OCI-LY3 (cell line): ENCODE measurements around the gene LRPPRC.

Experiments used
- H2AFZ ChIP-seq: fragments of 200-600, 300-600 bp; shearing (Covaris generic); 2 replicates; pipeline ENCODE4 v1.6.0; 2014; ENCODE audit warnings: antibody characterized with exemption, low read depth, low read length
- H3K27ac ChIP-seq: fragments of 200-600, 300-600 bp; sonication (generic); 2 replicates; pipeline ENCODE4 v1.5.1; 2014; ENCODE audit warnings: mild to moderate bottlenecking, low read length, moderate library complexity, mixed read lengths
- H3K27me3 ChIP-seq: fragments of 200-600, 300-600 bp; sonication (generic); 2 replicates; pipeline ENCODE4 v1.6.1; 2014; ENCODE audit warnings: low read depth, low read length, mixed read lengths
- H3K36me3 ChIP-seq: fragments of 200-600, 300-600 bp; sonication (generic); replicated peaks from 2 replicates; pipeline ENCODE3; 2014; ENCODE audit warnings: low read depth, low read length, mixed read lengths
- H3K4me1 ChIP-seq: fragments of 300-600, 200-600 bp; sonication (generic); 2 replicates; pipeline ENCODE4 v1.6.1; 2014; ENCODE audit warnings: low read length, mixed read lengths
- H3K4me2 ChIP-seq: fragments of 200-600, 300-600 bp; sonication (generic); 2 replicates; pipeline ENCODE4 v1.6.1; 2014; ENCODE audit warnings: low read length, mixed read lengths
- H3K4me3 ChIP-seq: fragments of 300-600, 200-600 bp; sonication (generic); 2 replicates; pipeline ENCODE4 v1.5.1; 2014; ENCODE audit warnings: antibody characterized with exemption, mild to moderate bottlenecking, low read length, moderate library complexity
- H3K79me2 ChIP-seq: fragments of 300-600, 200-600 bp; shearing (Covaris generic); 2 replicates; pipeline ENCODE4 v1.6.1; 2014; ENCODE audit warnings: mild to moderate bottlenecking, low read length, mixed read lengths
- H3K9ac ChIP-seq: fragments of 300-600, 200-600 bp; shearing (Covaris generic); 2 replicates; pipeline ENCODE4 v1.6.0; 2014; ENCODE audit warnings: mild to moderate bottlenecking, low read length, moderate library complexity
- H3K9me3 ChIP-seq: fragments of 200-600, 300-600 bp; shearing (Covaris generic); 2 replicates; pipeline ENCODE4 v1.6.1; 2014; ENCODE audit warnings: low read length, mixed read lengths; ENCODE audit not compliant: insufficient read depth
- H4K20me1 ChIP-seq: fragments of 200-600, 300-600 bp; sonication (generic); 2 replicates; pipeline ENCODE4 v1.6.1; 2016; ENCODE audit warnings: low read length, mixed read lengths; ENCODE audit not compliant: insufficient read depth
- CTCF ChIP-seq: fragments of 200-600, 300-600 bp; sonication (generic); IDR thresholded peaks from 2 replicates; pipeline ENCODE4 v1.5.1; 2014; ENCODE audit warnings: antibody characterized with exemption, low read length, low read depth
- EZH2phosphoT487 ChIP-seq: fragments of 200-600 bp; shearing (Covaris generic); IDR thresholded peaks from 2 replicates; pipeline ENCODE4 v1.6.1; 2018; ENCODE audit warnings: antibody characterized with exemption, mixed run types, low read depth

Gene LRPPRC

GRCh38 chr2:43984533-43984932, 11.3 kb downstream of the LRPPRC start:
- Histone ChIP-seq H3K27ac (no peak overlapping the region), H3K4me3 (no peak overlapping the region), H3K4me2 (no peak overlapping the region), H3K27me3 (no peaks in the 10 kb centered on the region), H3K36me3 (peaks cover 18% of the 10 kb centered on the region), H3K4me1 (no peaks in the 10 kb centered on the region), H4K20me1 (peaks cover 13% of the 10 kb centered on the region), H2AFZ (no peak overlapping the region), H3K79me2 (peaks cover 83% of the 10 kb centered on the region), H3K9ac (no peak overlapping the region), H3K9me3 (no peaks in the 10 kb centered on the region)
- no peak for TF ChIP-seq EZH2phosphoT487
- no peak for TF ChIP-seq CTCF

- H3K36me3 ChIP-seq = peaks cover 29% of the 10 kb centered on the region
- no peak overlapping the region for H3K9ac ChIP-seq
- TF ChIP-seq EZH2phosphoT487 (no peak), CTCF (no peak)
- H4K20me1 ChIP-seq = peaks cover 10% of the 10 kb centered on the region; the same call in 1 of the 2 replicates
- H3K9me3 ChIP-seq = no peaks in the 10 kb centered on the region
- peaks cover 47% of the 10 kb centered on the region for H3K79me2 ChIP-seq
- H2AFZ ChIP-seq = no peak overlapping the region
- no peaks in the 10 kb centered on the region for H3K27me3 ChIP-seq
- H3K4me2 ChIP-seq = no peak overlapping the region
- H3K4me3 ChIP-seq = no peak overlapping the region
- no peak overlapping the region for H3K27ac ChIP-seq
- H3K4me1 ChIP-seq = no peaks in the 10 kb centered on the region
Observed at GRCh38 chr2:43980902-43981301, 14.9 kb downstream of the LRPPRC start.

DNA sequence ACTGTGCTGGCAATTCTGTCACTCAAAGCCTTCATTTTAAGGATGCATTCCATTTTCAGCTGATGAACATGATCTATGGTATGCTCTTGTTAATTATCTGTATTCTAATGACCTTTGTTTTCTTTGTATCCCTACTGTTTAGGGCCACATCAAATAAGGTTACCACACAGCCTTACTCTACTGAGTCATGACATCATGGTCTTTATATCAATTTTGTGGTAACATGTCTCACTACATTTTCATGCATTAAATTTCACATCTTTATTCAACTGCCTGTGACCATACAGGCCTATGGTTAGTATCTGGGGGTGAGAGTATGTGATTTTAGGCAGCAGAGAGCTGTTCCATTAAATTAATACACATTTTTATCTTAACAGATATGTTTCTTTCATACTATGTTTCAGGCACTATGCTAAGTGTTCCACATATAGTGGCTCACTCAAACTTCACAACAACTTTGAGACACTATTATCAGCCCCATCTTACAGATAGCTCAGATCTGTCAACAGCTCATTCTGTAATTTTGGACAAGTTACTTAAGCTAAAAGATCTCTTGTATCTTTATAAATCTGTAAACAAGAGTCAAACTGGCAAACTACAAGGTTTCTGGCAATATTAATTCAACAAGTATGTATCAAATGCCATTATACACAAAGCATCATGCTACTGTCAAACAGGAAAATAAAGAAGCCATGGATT, 18.0 kb downstream of the LRPPRC start:
- Histone ChIP-seq H3K36me3 (peaks cover 42% of the 10 kb centered on the region), H2AFZ (no peak overlapping the region), H3K27me3 (no peaks in the 10 kb centered on the region), H3K9ac (no peak overlapping the region), H3K4me3 (no peak overlapping the region), H3K27ac (no peak overlapping the region), H3K9me3 (no peaks in the 10 kb centered on the region), H4K20me1 (no peaks in the 10 kb centered on the region), H3K4me2 (no peak overlapping the region), H3K4me1 (no peaks in the 10 kb centered on the region), H3K79me2 (peaks cover 16% of the 10 kb centered on the region)
- TF ChIP-seq EZH2phosphoT487 = no peak
- TF ChIP-seq CTCF = no peak

DNA sequence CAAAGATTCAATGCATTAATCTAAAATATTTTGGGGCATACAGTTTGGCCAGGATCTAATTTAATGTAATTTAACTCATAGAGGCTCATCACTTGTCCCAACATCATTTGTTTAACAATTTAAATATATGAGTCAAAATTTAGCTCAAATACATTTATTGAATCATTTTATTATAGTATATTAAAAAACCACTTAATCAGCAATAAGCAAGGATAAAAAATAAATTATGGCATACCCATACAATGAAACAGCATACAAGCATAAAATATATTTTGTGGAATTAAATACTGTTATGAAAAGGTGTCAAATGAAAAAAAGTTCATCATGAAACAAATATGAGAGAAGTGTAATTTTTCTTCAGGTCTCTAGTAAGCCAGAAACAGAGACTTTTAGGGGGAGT, 34.9 kb downstream of the LRPPRC start:
- Histone ChIP-seq H3K9me3 (no peaks in the 10 kb centered on the region), H3K4me2 (no peak overlapping the region), H4K20me1 (no peaks in the 10 kb centered on the region; the same call in 1 of the 2 replicates), H3K9ac (no peak overlapping the region), H3K36me3 (peaks cover 58% of the 10 kb centered on the region), H3K4me3 (no peak overlapping the region), H3K27ac (no peak overlapping the region), H3K27me3 (no peaks in the 10 kb centered on the region), H3K79me2 (peaks cover 13% of the 10 kb centered on the region), H3K4me1 (peaks cover 5% of the 10 kb centered on the region; the same call in 1 of the 2 replicates), H2AFZ (no peak overlapping the region)
- no peak for TF ChIP-seq CTCF
- TF ChIP-seq EZH2phosphoT487 = no peak
